ENCODE data around the gene IGIP. TPM values are rescaled to one million over a fixed set of nuclear protein-coding genes. Genes with fewer than 3 reads are reported as not detected.

IGIP gene
- total and polyA plus RNA-seq, 2 donors (not counting 1 experiment from before 2014, with no cell fraction given): 1.3 to 9.9 TPM

DNA sequence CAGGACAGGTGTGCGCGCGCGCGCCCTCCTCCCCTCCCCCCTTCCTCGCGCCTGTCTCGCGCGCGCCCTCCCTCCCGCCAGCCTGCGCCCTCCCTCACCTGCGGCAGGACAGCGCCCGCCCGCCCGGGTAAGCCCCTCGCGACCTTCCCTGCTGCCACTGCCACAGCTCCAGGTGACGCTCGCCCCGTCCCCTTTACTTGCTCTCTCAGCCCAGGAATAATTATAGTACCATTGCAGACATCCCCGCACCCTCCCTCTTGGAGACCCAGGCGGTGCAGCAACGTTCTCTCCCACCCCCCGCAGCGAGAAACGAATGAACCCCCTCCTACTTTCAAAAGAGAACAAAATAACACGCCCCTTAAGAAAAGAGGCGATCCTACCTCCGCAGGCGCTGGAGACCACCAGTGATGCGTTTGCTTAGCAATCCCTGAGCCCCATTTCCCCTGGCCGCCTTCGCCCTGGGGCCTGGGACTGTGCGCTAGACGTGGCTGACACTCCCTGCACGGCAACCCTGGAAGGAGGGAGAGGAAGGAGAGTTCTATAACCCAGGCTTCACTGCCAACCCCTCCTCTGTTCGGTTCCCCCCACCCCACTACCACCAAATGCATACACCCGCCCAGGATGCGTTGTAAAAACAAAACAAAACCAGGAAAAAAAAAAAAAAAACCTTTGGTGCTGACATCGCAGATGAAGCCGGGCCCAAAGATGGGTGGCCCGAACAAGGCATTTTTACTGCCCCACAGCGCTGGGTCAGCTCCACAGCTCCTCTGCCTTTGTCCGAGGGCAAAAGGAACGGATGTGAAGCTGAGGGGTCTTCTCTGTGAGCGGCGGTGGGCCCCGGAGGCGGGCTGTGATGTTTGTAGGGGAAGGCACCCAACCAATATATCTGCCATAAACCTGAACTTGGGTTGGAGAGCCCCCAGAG, 17.4 kb upstream of the IGIP start:
- Mint-ChIP-seq H3K9me3 (ENCODE audit: insufficient read depth) (no peaks in the 10 kb centered on the region), H3K27me3 (peaks cover 15% of the 10 kb centered on the region), H3K4me3 (peak overlapping the region; percentile 96), H3K27ac (peak overlapping the region; percentile 99), H3K4me1 (peaks cover 55% of the 10 kb centered on the region)
- 2% methylated on average over 26 of the region's 52 CpGs for WGBS (ENCODE audit: insufficient coverage)
- Histone ChIP-seq H3K36me3 (replicated peaks in 1 of 2; ENCODE audit: control extremely low read depth in 1 of 2, control insufficient read depth in 1 of 2, extremely low read depth in 1 of 2, insufficient read depth in 2 of 2, low read length in 1 of 2) (no peaks in the 10 kb centered on the region), H3K27ac (ENCODE audit: low read length in 2 of 2) (peak overlapping the region; percentile 97 to 99), H3K9me3 (ENCODE audit: control extremely low read depth in 1 of 3, control insufficient read depth in 2 of 3, insufficient read depth in 1 of 3, low read length in 2 of 3) (peaks cover 0 to 5% (median 2%) of the 10 kb centered on the region in 3 donors), H2AFZ (ENCODE audit: insufficient read depth, low read depth, low read length, poor library complexity, severe bottlenecking) (peak overlapping the region; percentile 86), H3K4me2 (replicated peaks; ENCODE audit: low read depth, low read length, poor library complexity, severe bottlenecking) (peak overlapping the region; percentile 97), H3K4me1 (ENCODE audit: control insufficient read depth in 2 of 2, insufficient read depth in 2 of 2, low read length in 2 of 2) (peaks cover 43% of the 10 kb centered on the region in 2 donors), H3K4me3 (ENCODE audit: control extremely low read depth in 1 of 5, extremely low read depth in 1 of 5, insufficient read depth in 1 of 5, low read depth in 2 of 5, low read length in 4 of 5) (peak overlapping the region; percentile 36 to 75 (median 64)), H3K27me3 (replicated peaks in 1 of 4; ENCODE audit: control extremely low read depth in 1 of 4, control insufficient read depth in 3 of 4, insufficient read depth in 4 of 4, low read length in 3 of 4) (peaks cover 5 to 23% (median 13%) of the 10 kb centered on the region in 4 experiments), H4K20me1 (ENCODE audit: control insufficient read depth, insufficient read depth, low read length, poor library complexity, severe bottlenecking) (peaks cover 38% of the 10 kb centered on the region), H3K9ac (ENCODE audit: low read length) (peak overlapping the region; percentile 72), H3K79me2 (ENCODE audit: control insufficient read depth, insufficient read depth, low read length) (peaks cover 47% of the 10 kb centered on the region)
- ATAC-seq (ENCODE audit: low read depth) (no peak), DNase-seq (no peak)
- TF ChIP-seq, protein P1, sequence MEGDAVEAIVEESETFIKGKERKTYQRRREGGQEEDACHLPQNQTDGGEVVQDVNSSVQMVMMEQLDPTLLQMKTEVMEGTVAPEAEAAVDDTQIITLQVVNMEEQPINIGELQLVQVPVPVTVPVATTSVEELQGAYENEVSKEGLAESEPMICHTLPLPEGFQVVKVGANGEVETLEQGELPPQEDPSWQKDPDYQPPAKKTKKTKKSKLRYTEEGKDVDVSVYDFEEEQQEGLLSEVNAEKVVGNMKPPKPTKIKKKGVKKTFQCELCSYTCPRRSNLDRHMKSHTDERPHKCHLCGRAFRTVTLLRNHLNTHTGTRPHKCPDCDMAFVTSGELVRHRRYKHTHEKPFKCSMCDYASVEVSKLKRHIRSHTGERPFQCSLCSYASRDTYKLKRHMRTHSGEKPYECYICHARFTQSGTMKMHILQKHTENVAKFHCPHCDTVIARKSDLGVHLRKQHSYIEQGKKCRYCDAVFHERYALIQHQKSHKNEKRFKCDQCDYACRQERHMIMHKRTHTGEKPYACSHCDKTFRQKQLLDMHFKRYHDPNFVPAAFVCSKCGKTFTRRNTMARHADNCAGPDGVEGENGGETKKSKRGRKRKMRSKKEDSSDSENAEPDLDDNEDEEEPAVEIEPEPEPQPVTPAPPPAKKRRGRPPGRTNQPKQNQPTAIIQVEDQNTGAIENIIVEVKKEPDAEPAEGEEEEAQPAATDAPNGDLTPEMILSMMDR (IDR thresholded peaks at IDR 0.05): no peak
- ChIA-PET CTCF (interaction anchor here (0.6 to 3.8 kb wide), 9 partner anchors 8 to 341 kb away, joined by 3 to 27 read pairs (median 4); no protein-coding TSS in a partner anchor), POLR2A (interaction anchor here (0.6 to 1.4 kb wide), 7 partner anchors 8 to 1930 kb away, joined by 3 to 8 read pairs (median 6); partner anchors contain the start of genes BRD8 and CYSTM1)
- intact Hi-C loops (cut with micrococcal nuclease): loop anchor here (5.0 to 10.0 kb wide), 5 partner anchors 261 to 1216 kb away; partner anchors contain the start of genes MATR3, TAF7 and UBE2D2
